GM20000 (cell line): Measurements from ENCODE around the gene ZNF134.

Experiments
- DNase-seq: peaks from one replicate; pipeline ENCODE4 v3.0.0; 2012; ENCODE audit warnings: low spot score
- CTCF ChIP-seq: IDR thresholded peaks from 2 replicates; pipeline ENCODE4 v1.5.1; 2012; ENCODE audit warnings: mild to moderate bottlenecking, control low read depth; ENCODE audit errors: extremely low read depth, missing control alignments

ZNF134 gene

GRCh38 chr19:57642396-57643046 is 28.5 kb downstream of the ZNF134 start:
- no peak for DNase-seq
- no peak for TF ChIP-seq CTCF

- no peak for TF ChIP-seq CTCF
- DNase-seq, result no peak
Observed at GRCh38 chr19:57643734-57644133, 29.7 kb downstream of the ZNF134 start.

GRCh38 chr19:57648331-57649003 is 34.4 kb downstream of the ZNF134 start:
- DNase-seq, result no peak

GRCh38 chr19:57651654-57651996 is 37.6 kb downstream of the ZNF134 start:
- no peak for TF ChIP-seq CTCF
- DNase-seq, result no peak

More at GRCh38 chr19:57648331-57649003, 34.4 kb downstream of the ZNF134 start:
- no peak for TF ChIP-seq CTCF

GRCh38 chr19:57653689-57654088 is 39.6 kb downstream of the ZNF134 start:
- no peak for DNase-seq
- TF ChIP-seq CTCF, result no peak

- no peak for TF ChIP-seq CTCF
- DNase-seq, result no peak
Observed at GRCh38 chr19:57655443-57655842, 41.4 kb downstream of the ZNF134 start.

- no peak for DNase-seq
- TF ChIP-seq CTCF, result no peak
Observed at GRCh38 chr19:57656346-57656745, 42.3 kb downstream of the ZNF134 start.
